ENCODE measurements around the gene GALNT10. TPM values are rescaled to one million over a fixed set of nuclear protein-coding genes. Genes with fewer than 3 reads are reported as not detected.
A peak's percentile ranks its signal among the peaks of the same experiment; 100 is the strongest.

GALNT10 gene
- total and polyA plus RNA-seq, 2 experiments from 2014 or later, result 43.0 to 45.9 TPM

GRCh38 chr5:154406231-154406630 is 215.7 kb downstream of the GALNT10 start:
- TF ChIP-seq EZH2phosphoT487 (IDR thresholded peaks at IDR 0.05; ENCODE audit: low read depth, severe bottlenecking, unreplicated experiment), result no peak
- no peak for TF ChIP-seq EZH2 (IDR thresholded peaks at IDR 0.05; ENCODE audit: borderline replicate concordance)
- no peak for TF ChIP-seq CTCF (IDR thresholded peaks at IDR 0.05; ENCODE audit: poor library complexity)
- peak; percentile 30 for DNase-seq (ENCODE audit: low spot score)
- 61% methylated on average over 8 of the region's 8 CpGs for WGBS (ENCODE audit: low lambda C conversion rate, missing lambda C conversion rate)

DNA sequence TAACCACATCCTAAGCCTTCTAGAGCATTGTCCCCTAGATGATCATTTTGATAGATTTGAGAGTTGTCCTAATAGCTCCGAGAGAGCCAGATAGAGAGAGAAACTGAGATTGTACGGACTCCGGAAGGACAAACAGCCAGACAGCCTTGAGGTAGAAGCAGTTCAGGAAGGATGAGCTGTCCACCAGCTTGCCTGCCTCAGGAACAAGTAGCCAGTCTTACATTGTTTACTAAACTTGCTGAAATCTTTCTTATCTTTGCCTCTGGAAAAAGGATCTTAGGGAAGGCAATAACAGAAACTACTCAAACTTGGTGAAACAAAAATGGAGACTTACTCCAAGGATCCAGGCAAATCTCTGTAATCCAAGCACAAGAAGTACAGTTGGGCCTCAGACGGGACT is 216.3 kb downstream of the GALNT10 start:
- H3K9me2 ChIP-seq (replicated peaks; ENCODE audit: insufficient read depth), result no peaks in the 10 kb centered on the region
- H3K4me2 ChIP-seq, result no peak overlapping the region
- 76% methylated on average over 4 of the region's 4 CpGs for WGBS (ENCODE audit: low lambda C conversion rate, missing lambda C conversion rate)
- H3K36me3 ChIP-seq (replicated peaks; ENCODE audit: insufficient read depth, low read depth), result no peaks in the 10 kb centered on the region
- H3K27ac ChIP-seq, result peak overlapping the region; percentile 42
- TF ChIP-seq EZH2 (IDR thresholded peaks at IDR 0.05; ENCODE audit: borderline replicate concordance), result no peak
- no peak for TF ChIP-seq CTCF (IDR thresholded peaks at IDR 0.05; ENCODE audit: poor library complexity)
- TF ChIP-seq EZH2phosphoT487 (IDR thresholded peaks at IDR 0.05; ENCODE audit: low read depth, severe bottlenecking, unreplicated experiment), result no peak
- no peaks in the 10 kb centered on the region for H4K20me1 ChIP-seq (ENCODE audit: insufficient read depth, poor library complexity, severe bottlenecking)
- H2AFZ ChIP-seq, result no peak overlapping the region
- H3K4me3 ChIP-seq, result no peak overlapping the region
- no peaks in the 10 kb centered on the region for H3K27me3 ChIP-seq
- H3K4me1 ChIP-seq (ENCODE audit: insufficient read depth), result peaks cover 17% of the 10 kb centered on the region
- DNase-seq (ENCODE audit: low spot score), result no peak
- no peaks in the 10 kb centered on the region for H3K9me3 ChIP-seq (ENCODE audit: low read depth)
- H3K79me2 ChIP-seq, result no peaks in the 10 kb centered on the region

More at GRCh38 chr5:154406231-154406630, 215.7 kb downstream of the GALNT10 start:
- Histone ChIP-seq H3K79me2 (no peaks in the 10 kb centered on the region), H3K36me3 (replicated peaks; ENCODE audit: insufficient read depth, low read depth) (no peaks in the 10 kb centered on the region), H3K4me2 (no peak overlapping the region), H3K9me3 (ENCODE audit: low read depth) (no peaks in the 10 kb centered on the region), H3K27me3 (no peaks in the 10 kb centered on the region), H3K9me2 (replicated peaks; ENCODE audit: insufficient read depth) (no peaks in the 10 kb centered on the region), H3K4me1 (ENCODE audit: insufficient read depth) (peaks cover 17% of the 10 kb centered on the region), H3K4me3 (no peak overlapping the region), H2AFZ (no peak overlapping the region), H3K27ac (peak overlapping the region; percentile 42), H4K20me1 (ENCODE audit: insufficient read depth, poor library complexity, severe bottlenecking) (no peaks in the 10 kb centered on the region)

- H3K36me3 ChIP-seq (replicated peaks; ENCODE audit: insufficient read depth, low read depth), result no peaks in the 10 kb centered on the region
- WGBS (ENCODE audit: low lambda C conversion rate, missing lambda C conversion rate), result 92% methylated on average over 6 of the region's 6 CpGs
- no peak for TF ChIP-seq EZH2 (IDR thresholded peaks at IDR 0.05; ENCODE audit: borderline replicate concordance)
- no peak for TF ChIP-seq EZH2phosphoT487 (IDR thresholded peaks at IDR 0.05; ENCODE audit: low read depth, severe bottlenecking, unreplicated experiment)
- no peak for TF ChIP-seq CTCF (IDR thresholded peaks at IDR 0.05; ENCODE audit: poor library complexity)
These were observed 218.3 kb downstream of the GALNT10 start for GRCh38 chr5:154408811-154409210.

More at GRCh38 chr5:154408811-154409210, 218.3 kb downstream of the GALNT10 start:
- Histone ChIP-seq H3K27ac (no peak overlapping the region), H3K4me2 (no peak overlapping the region), H2AFZ (no peak overlapping the region), H3K27me3 (no peaks in the 10 kb centered on the region), H4K20me1 (ENCODE audit: insufficient read depth, poor library complexity, severe bottlenecking) (no peaks in the 10 kb centered on the region), H3K79me2 (no peaks in the 10 kb centered on the region), H3K4me1 (ENCODE audit: insufficient read depth) (peaks cover 17% of the 10 kb centered on the region), H3K9me3 (ENCODE audit: low read depth) (no peaks in the 10 kb centered on the region), H3K4me3 (no peak overlapping the region), H3K9me2 (replicated peaks; ENCODE audit: insufficient read depth) (no peaks in the 10 kb centered on the region)
- no peak for DNase-seq (ENCODE audit: low spot score)
